Sigmoid colon (tissue), 7 donors: ENCODE measurements around the gene BAHCC1. TPM values are rescaled to one million over a fixed set of nuclear protein-coding genes. Genes with fewer than 3 reads are reported as not detected.

Experiments
- DNase-seq: peaks from one replicate; pipeline ENCODE4 v3.0.0-alpha.2; 2019
- H3K27ac ChIP-seq, 4 donors: fragments of 200-600 bp; sonication (generic); one replicate each; pipeline ENCODE4 v1.5.1; 2016 to 2019; ENCODE audit warnings: mild to moderate bottlenecking in 1 of 4
- H3K27me3 ChIP-seq, 3 donors: fragments of 200-600 bp; sonication (generic); one replicate each; pipeline ENCODE4 v1.5.1; 2019; ENCODE audit warnings: mild to moderate bottlenecking in 1 of 3
- H3K36me3 ChIP-seq, 4 donors: fragments of 200-600 bp; sonication (generic); one replicate each; pipeline ENCODE4 v1.5.1; 2016 to 2019
- H3K4me1 ChIP-seq, 4 donors: fragments of 200-600 bp; sonication (generic); one replicate each; pipeline ENCODE4 v1.5.1; 2017 to 2019
- H3K4me3 ChIP-seq, 4 donors: fragments of 200-600 bp; sonication (generic); one replicate each; pipeline ENCODE4 v1.5.1; 2017 to 2019; ENCODE audit warnings: mild to moderate bottlenecking in 2 of 4, moderate library complexity in 1 of 4
- H3K9me3 ChIP-seq, 4 donors: fragments of 200-600 bp in 3 of 4; sonication (generic) in 3 of 4; one replicate each; pipeline versions ENCODE4 v1.5.1 to v1.6.1; 2013 to 2019
- CTCF ChIP-seq, 4 experiments: fragments of 450-650 bp in 3 of 4; fragments of 200-600 bp in 1 of 4; IDR thresholded peaks; one replicate each; pipeline ENCODE4 v1.5.1; 2016 to 2019; ENCODE audit warnings: antibody characterized with exemption in 4 of 4, mild to moderate bottlenecking in 3 of 4, moderate library complexity in 2 of 4
- EP300 ChIP-seq, 4 donors: sonication (generic); formaldehyde crosslinking; IDR thresholded peaks; one replicate each; pipeline ENCODE4 v1.6.1; 2017; ENCODE audit warnings: antibody characterized with exemption in 4 of 4
- POLR2A ChIP-seq, 2 donors: fragments of 450-650 bp; IDR thresholded peaks; one replicate each; pipeline ENCODE4 v1.6.1; 2016; ENCODE audit warnings: antibody characterized with exemption in 2 of 2, mild to moderate bottlenecking in 2 of 2, moderate library complexity in 2 of 2
- POLR2AphosphoS5 ChIP-seq, 4 donors: sonication (generic); formaldehyde crosslinking; IDR thresholded peaks; one replicate each; pipeline ENCODE4 v1.6.1; 2017; ENCODE audit warnings: antibody characterized with exemption in 4 of 4
- WGBS, 2 donors: extraction: QIAGEN DNeasy Blood & Tissue Kit; methylation state at CpG; one replicate each; pipeline ENCODE4 v1.1.7; 2013; 5-methylcytosine and 5-hydroxymethylcytosine counted together
- intact Hi-C: fragments of 100-400 bp; cut with DNase I; formaldehyde crosslinking; loops from one replicate; pipeline ENCODE4 v1.15.1; 2023
- polyA plus RNA-seq, 3 donors: library from polyadenylated mRNA; stranded (reverse); fragments of 200-250 nt; gene quantifications; one replicate each; pipeline ENCODE4 v1.2.3, GENCODE V29; 2013
- total RNA-seq, 4 donors: library from RNA; depleted of rRNA; stranded (reverse); fragments of >200 nt; gene quantifications; one replicate each; pipeline ENCODE4 v1.1.0, GENCODE V29; 2016
- donor health status: healthy with polysubstance abuse.
- donor health status: Bipolar disorder and iron deficiency.
- donor health status: healthy.

BAHCC1 gene
- total and polyA plus RNA-seq, 7 donors = 1.8 to 18.6 (median 6.4) TPM

GRCh38 chr17:81410852-81411251 is 15.6 kb downstream of the BAHCC1 start:
- intact Hi-C loops = no loop called here
- H3K27me3 ChIP-seq = no peaks in the 10 kb centered on the region
- TF ChIP-seq POLR2AphosphoS5 (IDR thresholded peaks at IDR 0.05) = no peak
- no peak for TF ChIP-seq POLR2A (IDR thresholded peaks at IDR 0.05)
- no peak for TF ChIP-seq CTCF (IDR thresholded peaks at IDR 0.05)
- no peak for TF ChIP-seq EP300 (IDR thresholded peaks at IDR 0.05)
- H3K27ac ChIP-seq = no peak overlapping the region
- DNase-seq = no peak
- H3K36me3 ChIP-seq = no peaks in the 10 kb centered on the region
- no peak overlapping the region for H3K4me3 ChIP-seq
- peaks cover 0 to 26% (median 20%) of the 10 kb centered on the region in 4 donors for H3K4me1 ChIP-seq
- WGBS, 2 donors = 90 to 91% methylated on average over 16 of the region's 16 CpGs
- H3K9me3 ChIP-seq = no peaks in the 10 kb centered on the region

GRCh38 chr17:81411305-81411704 is 16.0 kb downstream of the BAHCC1 start:
- TF ChIP-seq POLR2A (IDR thresholded peaks at IDR 0.05) (no peak), CTCF (IDR thresholded peaks at IDR 0.05) (no peak)
- WGBS, 2 donors = 76 to 77% methylated on average over 8 of the region's 8 CpGs
- no peaks in the 10 kb centered on the region for H3K9me3 ChIP-seq
- no peak for DNase-seq
- H3K4me3 ChIP-seq = no peak overlapping the region
- peaks cover 0 to 22% (median 15%) of the 10 kb centered on the region in 4 donors for H3K4me1 ChIP-seq
- intact Hi-C loops = no loop called here
- H3K36me3 ChIP-seq = no peaks in the 10 kb centered on the region
- no peaks in the 10 kb centered on the region for H3K27me3 ChIP-seq
- no peak overlapping the region for H3K27ac ChIP-seq

- WGBS, 2 donors = 48 to 74% methylated on average over 29 of the region's 29 CpGs
- no peak overlapping the region for H3K4me3 ChIP-seq
- no peaks in the 10 kb centered on the region for H3K27me3 ChIP-seq
- no peaks in the 10 kb centered on the region for H3K9me3 ChIP-seq
- H3K36me3 ChIP-seq = no peaks in the 10 kb centered on the region
- DNase-seq = peak; percentile 87
- TF ChIP-seq EP300 (IDR thresholded peaks at IDR 0.05) = no peak
- no peak for TF ChIP-seq POLR2A (IDR thresholded peaks at IDR 0.05)
- peak in 2 of 4 donors; percentile 9 to 26 for TF ChIP-seq POLR2AphosphoS5 (IDR thresholded peaks at IDR 0.05)
- intact Hi-C loops = no loop called here
- peaks cover 0 to 24% (median 13%) of the 10 kb centered on the region in 4 donors for H3K4me1 ChIP-seq
- H3K27ac ChIP-seq = peak overlapping the region in 1 of 4 donors; percentile 31
These were observed 17.3 kb downstream of the BAHCC1 start for GRCh38 chr17:81412490-81413093.

- Histone ChIP-seq H3K4me1 (peaks cover 0 to 28% (median 23%) of the 10 kb centered on the region in 4 donors), H3K27me3 (no peaks in the 10 kb centered on the region), H3K9me3 (no peaks in the 10 kb centered on the region), H3K36me3 (no peaks in the 10 kb centered on the region), H3K4me3 (no peak overlapping the region), H3K27ac (no peak overlapping the region)
- TF ChIP-seq POLR2A (IDR thresholded peaks at IDR 0.05) (no peak), EP300 (IDR thresholded peaks at IDR 0.05) (no peak), POLR2AphosphoS5 (IDR thresholded peaks at IDR 0.05) (no peak), CTCF (IDR thresholded peaks at IDR 0.05) (no peak)
- 93 to 95% methylated on average over 30 of the region's 30 CpGs for WGBS, 2 donors
- DNase-seq = no peak
- intact Hi-C loops = no loop called here
These were observed 18.4 kb downstream of the BAHCC1 start for GRCh38 chr17:81413497-81414135.

GRCh38 chr17:81414756-81415516 is 19.7 kb downstream of the BAHCC1 start:
- intact Hi-C loops = no loop called here
- H3K27me3 ChIP-seq = no peaks in the 10 kb centered on the region
- 86% methylated on average over 41 of the region's 41 CpGs for WGBS, 2 donors
- no peak overlapping the region for H3K27ac ChIP-seq
- H3K36me3 ChIP-seq = no peaks in the 10 kb centered on the region
- H3K4me3 ChIP-seq = no peak overlapping the region
- no peaks in the 10 kb centered on the region for H3K9me3 ChIP-seq
- DNase-seq = no peak
- TF ChIP-seq CTCF (IDR thresholded peaks at IDR 0.05) (no peak), POLR2A (IDR thresholded peaks at IDR 0.05) (no peak), POLR2AphosphoS5 (IDR thresholded peaks at IDR 0.05) (no peak), EP300 (IDR thresholded peaks at IDR 0.05) (no peak)
- H3K4me1 ChIP-seq = peaks cover 0 to 40% (median 36%) of the 10 kb centered on the region in 4 donors
